Right lobe of liver (tissue), 6 donors: ENCODE measurements around the gene NRIP1. TPM values are rescaled to one million over a fixed set of nuclear protein-coding genes. Genes with fewer than 3 reads are reported as not detected.

Source experiments
- ATAC-seq, 4 donors: fragments of 200-7000 bp; cut with Tn5 transposase; one replicate each; pipeline ENCODE4 v1.9.1; 2020; ENCODE audit warnings: mild to moderate bottlenecking in 4 of 4, moderate library complexity in 4 of 4
- DNase-seq, 3 donors: peaks; one replicate each; pipeline ENCODE4 v3.0.0-alpha.2; 2020
- H3K27ac ChIP-seq, 3 donors: fragments of 200-600 bp; one replicate each; pipeline ENCODE4 v1.8.0; 2022
- H3K27me3 ChIP-seq, 2 donors: fragments of 200-600 bp; one replicate each; pipeline ENCODE4 v1.8.0; 2022
- H3K36me3 ChIP-seq, 4 donors: fragments of 200-600 bp; sonication (generic) in 1 of 4; one replicate each; pipeline versions ENCODE4 v1.5.1 to v1.8.0; 2017 to 2022; ENCODE audit warnings: control low read depth in 1 of 4
- H3K4me1 ChIP-seq, 4 donors: fragments of 200-600 bp; sonication (generic) in 1 of 4; one replicate each; pipeline versions ENCODE4 v1.5.1 to v1.8.0; 2017 to 2022; ENCODE audit warnings: control low read depth in 1 of 4
- H3K4me3 ChIP-seq, 3 donors: fragments of 200-600 bp; one replicate each; pipeline ENCODE4 v1.8.0; 2022
- H3K9me3 ChIP-seq, 4 donors: fragments of 200-600 bp; sonication (generic) in 1 of 4; one replicate each; pipeline versions ENCODE4 v1.5.1 to v1.8.0; 2017 to 2022; ENCODE audit warnings: control low read depth in 1 of 4
- POLR2A ChIP-seq: fragments of 450-650 bp; IDR thresholded peaks from one replicate; pipeline ENCODE4 v1.6.1; 2017; ENCODE audit warnings: antibody characterized with exemption, mild to moderate bottlenecking
- WGBS: methylation state at CpG from one replicate; pipeline ENCODE4 v1.1.6; 2018; ENCODE audit warnings: low coverage, low lambda C conversion rate; ENCODE audit not compliant: insufficient coverage; ENCODE audit errors: missing lambda C conversion rate; 5-methylcytosine and 5-hydroxymethylcytosine counted together
- intact Hi-C, 2 donors: fragments of 100-400 bp; cut with DNase I; formaldehyde crosslinking; loops; one replicate each; pipeline versions ENCODE4 v1.11.2 to v1.14.1; 2022
- total RNA-seq, 6 experiments: library from RNA; depleted of rRNA in 2 of 6; stranded (reverse); fragments of >200 nt in 2 of 6; fragmentation: NEBNext Ultra II Directional in 3 of 6; extraction: Animal tissue kit (Norgen Biotek cat#: 25700) in 3 of 6; gene quantifications; one replicate each; pipeline versions ENCODE4 v1.1.0 to v1.2.4, GENCODE V29; 2016 to 2023
- TF ChIP-seq, protein P1 (sequence below), 4 donors: fragments of 200-600 bp in 3 of 4; fragments of 450-650 bp in 1 of 4; IDR thresholded peaks; one replicate each; pipeline versions ENCODE4 v1.5.1 to v1.8.0; 2016 to 2022; ENCODE audit warnings: antibody characterized with exemption in 4 of 4, mild to moderate bottlenecking in 2 of 4
- donor health status: DM: no; HTN: yes; CAD: no.
- donor health status: DM: no; HTN: no; CAD: no.
- donor health status: DM: no; HTN: no; CAD: no.
- donor health status: DM: no; HTN: yes; CAD: no.
- donor health status: DM: no; HTN: yes; CAD: no.

The NRIP1 gene
- total RNA-seq, 6 experiments from 2014 or later: 15.4 to 34.0 (median 21.5) TPM

DNA sequence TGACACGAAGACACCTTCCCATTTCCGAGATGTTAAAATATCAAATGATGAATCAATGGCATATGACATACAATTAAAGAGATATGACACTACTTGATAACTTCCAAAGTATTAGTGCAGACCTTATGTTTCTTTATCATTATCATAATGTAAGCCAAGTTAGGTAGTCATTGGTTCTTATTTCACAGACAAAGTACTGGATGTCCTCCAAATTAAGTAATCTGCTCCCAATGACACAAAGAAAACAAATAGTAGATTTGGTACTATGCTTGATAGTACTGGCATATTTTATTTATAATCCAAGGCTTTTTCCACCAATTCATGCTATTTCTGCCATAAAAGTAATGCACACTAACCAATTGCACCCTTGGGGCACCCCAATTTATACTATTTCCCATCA is 11.9 kb upstream of the NRIP1 start:
- peak; percentile 41 to 77 (median 60) for ATAC-seq
- intact Hi-C loops: no loop called here
- H3K4me3 ChIP-seq: no peak overlapping the region
- H3K27ac ChIP-seq: no peak overlapping the region
- H3K27me3 ChIP-seq: no peaks in the 10 kb centered on the region
- WGBS: 92% methylated on average over 2 of the region's 2 CpGs
- H3K36me3 ChIP-seq: no peaks in the 10 kb centered on the region
- no peaks in the 10 kb centered on the region for H3K9me3 ChIP-seq
- DNase-seq: no peak
- TF ChIP-seq POLR2A: no peak
- peaks cover 0 to 6% (median 0%) of the 10 kb centered on the region in 4 donors for H3K4me1 ChIP-seq

- no peaks in the 10 kb centered on the region for H3K36me3 ChIP-seq
- 94% methylated on average over 5 of the region's 6 CpGs for WGBS
- ATAC-seq (no peak), DNase-seq (no peak)
- H3K27me3 ChIP-seq: no peaks in the 10 kb centered on the region
- no peaks in the 10 kb centered on the region for H3K4me1 ChIP-seq
- no peak overlapping the region for H3K4me3 ChIP-seq
- TF ChIP-seq, protein P1, sequence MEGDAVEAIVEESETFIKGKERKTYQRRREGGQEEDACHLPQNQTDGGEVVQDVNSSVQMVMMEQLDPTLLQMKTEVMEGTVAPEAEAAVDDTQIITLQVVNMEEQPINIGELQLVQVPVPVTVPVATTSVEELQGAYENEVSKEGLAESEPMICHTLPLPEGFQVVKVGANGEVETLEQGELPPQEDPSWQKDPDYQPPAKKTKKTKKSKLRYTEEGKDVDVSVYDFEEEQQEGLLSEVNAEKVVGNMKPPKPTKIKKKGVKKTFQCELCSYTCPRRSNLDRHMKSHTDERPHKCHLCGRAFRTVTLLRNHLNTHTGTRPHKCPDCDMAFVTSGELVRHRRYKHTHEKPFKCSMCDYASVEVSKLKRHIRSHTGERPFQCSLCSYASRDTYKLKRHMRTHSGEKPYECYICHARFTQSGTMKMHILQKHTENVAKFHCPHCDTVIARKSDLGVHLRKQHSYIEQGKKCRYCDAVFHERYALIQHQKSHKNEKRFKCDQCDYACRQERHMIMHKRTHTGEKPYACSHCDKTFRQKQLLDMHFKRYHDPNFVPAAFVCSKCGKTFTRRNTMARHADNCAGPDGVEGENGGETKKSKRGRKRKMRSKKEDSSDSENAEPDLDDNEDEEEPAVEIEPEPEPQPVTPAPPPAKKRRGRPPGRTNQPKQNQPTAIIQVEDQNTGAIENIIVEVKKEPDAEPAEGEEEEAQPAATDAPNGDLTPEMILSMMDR (IDR thresholded peaks at IDR 0.05): no peak
- no peak for TF ChIP-seq POLR2A
- H3K9me3 ChIP-seq: no peaks in the 10 kb centered on the region
- intact Hi-C loops: no loop called here
- no peak overlapping the region for H3K27ac ChIP-seq
These were observed 6.2 kb upstream of the NRIP1 start for GRCh38 chr21:15071009-15071408.

GRCh38 chr21:15066123-15066575 is 1.3 kb upstream of the NRIP1 start:
- TF ChIP-seq, protein P1 (IDR thresholded peaks at IDR 0.05): no peak
- TF ChIP-seq POLR2A: no peak
- H3K27ac ChIP-seq: peak overlapping the region; percentile 90 to 92 (median 92)

GRCh38 chr21:15065392-15066122 is 757 bp upstream of the NRIP1 start:
- peak overlapping the region; percentile 65 to 84 (median 76) for H3K4me3 ChIP-seq
- DNase-seq: peak; percentile 73 to 84 (median 84)
- peak; percentile 48 to 61 (median 54) for ATAC-seq
- H3K27ac ChIP-seq: peak overlapping the region; percentile 90 to 92 (median 92)
- H3K27me3 ChIP-seq: no peaks in the 10 kb centered on the region
- WGBS: 0% methylated on average over 22 of the region's 38 CpGs
- H3K9me3 ChIP-seq: no peaks in the 10 kb centered on the region
- H3K4me1 ChIP-seq: peaks cover 0 to 19% (median 8%) of the 10 kb centered on the region in 4 donors
- intact Hi-C loops: loop anchor here in 1 of 2 donors (10.0 kb wide), 1 partner anchor 201 kb away; no protein-coding TSS in a partner anchor
- no peaks in the 10 kb centered on the region for H3K36me3 ChIP-seq
- TF ChIP-seq, protein P1 (IDR thresholded peaks at IDR 0.05): peak in 1 of 4 donors; percentile 6
- no peak for TF ChIP-seq POLR2A

More at GRCh38 chr21:15066123-15066575, 1.3 kb upstream of the NRIP1 start:
- intact Hi-C loops: loop anchor here in 1 of 2 donors (10.0 kb wide), 1 partner anchor 201 kb away; no protein-coding TSS in a partner anchor
- no peak for ATAC-seq
- H3K36me3 ChIP-seq: no peaks in the 10 kb centered on the region
- H3K4me3 ChIP-seq: peak overlapping the region; percentile 65 to 84 (median 76)
- H3K27me3 ChIP-seq: no peaks in the 10 kb centered on the region
- DNase-seq: no peak
- peaks cover 0 to 13% (median 5%) of the 10 kb centered on the region in 4 donors for H3K4me1 ChIP-seq
- WGBS: 0% methylated on average over 8 of the region's 8 CpGs
- no peaks in the 10 kb centered on the region for H3K9me3 ChIP-seq
